ENCODE data around the gene TNN. TPM values are rescaled to one million over a fixed set of nuclear protein-coding genes. Genes with fewer than 3 reads are reported as not detected.

The TNN gene
- total and polyA plus RNA-seq, 8 donors, result 0.06 to 1.1 (median 0.14) TPM; not detected in 5

- Histone ChIP-seq H3K9me3 (no peaks in the 10 kb centered on the region), H3K4me3 (no peak overlapping the region), H3K27ac (peak overlapping the region in 2 of 5 donors; percentile 6 to 41), H3K36me3 (no peaks in the 10 kb centered on the region), H3K4me1 (peaks cover 4 to 11% (median 9%) of the 10 kb centered on the region in 4 donors), H3K27me3 (peaks cover 0 to 8% (median 0%) of the 10 kb centered on the region in 3 donors)
- peak in 1 of 2 donors; percentile 87 for DNase-seq
- intact Hi-C loops (cut with DNase I; ENCODE audit: low total_unique reads), result no loop called here
- WGBS, 5 donors, result 25 to 33% (median 27%) methylated on average over 10 of the region's 10 CpGs
- no peak for TF ChIP-seq POLR2A (IDR thresholded peaks at IDR 0.05)
- no peak for TF ChIP-seq EP300 (IDR thresholded peaks at IDR 0.05)
These were observed 4.7 kb downstream of the TNN start for GRCh38 chr1:175072099-175072951.

GRCh38 chr1:175073061-175073460 is 5.4 kb downstream of the TNN start:
- Histone ChIP-seq H3K27me3 (peaks cover 0 to 8% (median 0%) of the 10 kb centered on the region in 3 donors), H3K4me3 (no peak overlapping the region), H3K4me1 (peaks cover 4 to 11% (median 9%) of the 10 kb centered on the region in 4 donors), H3K27ac (peak overlapping the region in 1 of 5 donors; percentile 36), H3K36me3 (no peaks in the 10 kb centered on the region), H3K9me3 (no peaks in the 10 kb centered on the region)
- no peak for DNase-seq
- no peak for TF ChIP-seq POLR2A (IDR thresholded peaks at IDR 0.05)
- TF ChIP-seq, protein P1, sequence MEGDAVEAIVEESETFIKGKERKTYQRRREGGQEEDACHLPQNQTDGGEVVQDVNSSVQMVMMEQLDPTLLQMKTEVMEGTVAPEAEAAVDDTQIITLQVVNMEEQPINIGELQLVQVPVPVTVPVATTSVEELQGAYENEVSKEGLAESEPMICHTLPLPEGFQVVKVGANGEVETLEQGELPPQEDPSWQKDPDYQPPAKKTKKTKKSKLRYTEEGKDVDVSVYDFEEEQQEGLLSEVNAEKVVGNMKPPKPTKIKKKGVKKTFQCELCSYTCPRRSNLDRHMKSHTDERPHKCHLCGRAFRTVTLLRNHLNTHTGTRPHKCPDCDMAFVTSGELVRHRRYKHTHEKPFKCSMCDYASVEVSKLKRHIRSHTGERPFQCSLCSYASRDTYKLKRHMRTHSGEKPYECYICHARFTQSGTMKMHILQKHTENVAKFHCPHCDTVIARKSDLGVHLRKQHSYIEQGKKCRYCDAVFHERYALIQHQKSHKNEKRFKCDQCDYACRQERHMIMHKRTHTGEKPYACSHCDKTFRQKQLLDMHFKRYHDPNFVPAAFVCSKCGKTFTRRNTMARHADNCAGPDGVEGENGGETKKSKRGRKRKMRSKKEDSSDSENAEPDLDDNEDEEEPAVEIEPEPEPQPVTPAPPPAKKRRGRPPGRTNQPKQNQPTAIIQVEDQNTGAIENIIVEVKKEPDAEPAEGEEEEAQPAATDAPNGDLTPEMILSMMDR (IDR thresholded peaks at IDR 0.05), result no peak
- no peak for TF ChIP-seq EP300 (IDR thresholded peaks at IDR 0.05)
- no peak for TF ChIP-seq POLR2AphosphoS5 (IDR thresholded peaks at IDR 0.05)
- intact Hi-C loops (cut with DNase I; ENCODE audit: low total_unique reads), result no loop called here
- WGBS, 5 donors, result 55 to 71% (median 69%) methylated on average over 6 of the region's 6 CpGs

- Histone ChIP-seq H3K9me3 (no peaks in the 10 kb centered on the region), H3K36me3 (no peaks in the 10 kb centered on the region), H3K27me3 (peaks cover 0 to 8% (median 0%) of the 10 kb centered on the region in 3 donors), H3K4me1 (peaks cover 4 to 11% (median 9%) of the 10 kb centered on the region in 4 donors), H3K4me3 (no peak overlapping the region), H3K27ac (peak overlapping the region in 1 of 5 donors; percentile 36)
- whole genome bisulfite sequencing, 5 donors, result 38 to 67% (median 61%) methylated on average over 4 to 5 of the region's 5 CpGs
- TF ChIP-seq POLR2AphosphoS5 (IDR thresholded peaks at IDR 0.05) (no peak), EP300 (IDR thresholded peaks at IDR 0.05) (no peak), POLR2A (IDR thresholded peaks at IDR 0.05) (no peak)
- TF ChIP-seq, protein P1 (IDR thresholded peaks at IDR 0.05), result no peak
- no peak for DNase-seq
- intact Hi-C loops (cut with DNase I; ENCODE audit: low total_unique reads), result no loop called here
These were observed 6.0 kb downstream of the TNN start for GRCh38 chr1:175073633-175074032.

- H3K9me3 ChIP-seq, result no peaks in the 10 kb centered on the region
- 72 to 75% (median 73%) methylated on average over 14 of the region's 14 CpGs for WGBS, 5 donors
- no peak overlapping the region for H3K27ac ChIP-seq
- peaks cover 0 to 8% (median 0%) of the 10 kb centered on the region in 3 donors for H3K27me3 ChIP-seq
- DNase-seq, result no peak
- TF ChIP-seq EP300 (IDR thresholded peaks at IDR 0.05) (no peak), POLR2A (IDR thresholded peaks at IDR 0.05) (no peak), POLR2AphosphoS5 (IDR thresholded peaks at IDR 0.05) (no peak)
- TF ChIP-seq, protein P1 (IDR thresholded peaks at IDR 0.05), result no peak
- H3K36me3 ChIP-seq, result no peaks in the 10 kb centered on the region
- peaks cover 4 to 11% (median 9%) of the 10 kb centered on the region in 4 donors for H3K4me1 ChIP-seq
- no peak overlapping the region for H3K4me3 ChIP-seq
- intact Hi-C loops (cut with DNase I; ENCODE audit: low total_unique reads), result no loop called here
These were observed 8.2 kb downstream of the TNN start for GRCh38 chr1:175075572-175076568.

Data from stomach (tissue), 9 donors.